ENCODE data around the gene CYP4F3. TPM values are rescaled to one million over a fixed set of nuclear protein-coding genes. Genes with fewer than 3 reads are reported as not detected.
"Not testable (repeated sequence)": the region's sequence is repeated elsewhere in the genome, so short reads cannot be mapped to it uniquely, and the experiment has no call there.

CYP4F3 gene
- total and polyA plus RNA-seq, 5 donors = 0.02 to 0.25 (median 0.15) TPM; not detected in 1

GRCh38 chr19:15644816-15645215 is 4.1 kb downstream of the CYP4F3 start:
- ATAC-seq (no peak), DNase-seq (no peak)
- Histone ChIP-seq H3K4me1 (ENCODE audit: control insufficient read depth, insufficient read depth, low read length) (no peaks in the 10 kb centered on the region), H3K9me3 (ENCODE audit: control insufficient read depth, low read length) (no peaks in the 10 kb centered on the region), H3K27ac (ENCODE audit: low read length) (no peak overlapping the region), H3K4me3 (ENCODE audit: low read length) (no peak overlapping the region), H3K27me3 (ENCODE audit: control insufficient read depth, insufficient read depth) (no peaks in the 10 kb centered on the region)
- WGBS = 62% methylated on average over 3 of the region's 3 CpGs
- intact Hi-C loops (cut with DNase I) = no loop called here

GRCh38 chr19:15649526-15649925 is 8.8 kb downstream of the CYP4F3 start:
- DNase-seq = no peak
- Histone ChIP-seq H3K27me3 (ENCODE audit: control insufficient read depth, insufficient read depth) (no peaks in the 10 kb centered on the region), H3K4me1 (ENCODE audit: control insufficient read depth, insufficient read depth, low read length) (no peaks in the 10 kb centered on the region), H3K27ac (ENCODE audit: low read length) (no peak overlapping the region), H3K4me3 (ENCODE audit: low read length) (no peak overlapping the region), H3K9me3 (ENCODE audit: control insufficient read depth, low read length) (no peaks in the 10 kb centered on the region)
- intact Hi-C loops (cut with DNase I) = no loop called here
- 68% methylated on average over 2 of the region's 2 CpGs for WGBS
- no peak for ATAC-seq

DNA sequence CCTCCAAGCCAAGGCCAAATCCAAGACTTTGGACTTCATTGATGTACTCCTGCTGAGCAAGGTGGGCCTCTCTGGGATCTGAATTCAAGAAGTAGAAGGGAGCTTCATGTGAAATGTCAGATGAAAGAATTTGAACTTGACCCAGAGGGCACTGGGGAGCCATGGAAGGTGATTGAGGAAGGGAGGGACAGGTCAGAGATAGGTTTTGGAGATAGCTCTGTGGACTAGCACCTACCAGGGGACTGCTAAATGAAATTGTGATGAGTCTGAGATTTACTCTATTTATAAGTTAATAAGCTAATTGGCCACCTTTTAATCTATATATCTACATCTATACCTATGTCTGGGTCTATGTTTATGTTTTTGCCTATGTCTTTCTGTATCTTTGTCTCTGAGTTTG is 9.4 kb downstream of the CYP4F3 start:
- H3K9me3 ChIP-seq (ENCODE audit: control insufficient read depth, low read length); DNase-seq; ATAC-seq; H3K4me3 ChIP-seq (ENCODE audit: low read length); H3K4me1 ChIP-seq (ENCODE audit: control insufficient read depth, insufficient read depth, low read length); H3K27ac ChIP-seq (ENCODE audit: low read length); H3K27me3 ChIP-seq (ENCODE audit: control insufficient read depth, insufficient read depth); intact Hi-C loops (cut with DNase I): not testable (repeated sequence)

DNA sequence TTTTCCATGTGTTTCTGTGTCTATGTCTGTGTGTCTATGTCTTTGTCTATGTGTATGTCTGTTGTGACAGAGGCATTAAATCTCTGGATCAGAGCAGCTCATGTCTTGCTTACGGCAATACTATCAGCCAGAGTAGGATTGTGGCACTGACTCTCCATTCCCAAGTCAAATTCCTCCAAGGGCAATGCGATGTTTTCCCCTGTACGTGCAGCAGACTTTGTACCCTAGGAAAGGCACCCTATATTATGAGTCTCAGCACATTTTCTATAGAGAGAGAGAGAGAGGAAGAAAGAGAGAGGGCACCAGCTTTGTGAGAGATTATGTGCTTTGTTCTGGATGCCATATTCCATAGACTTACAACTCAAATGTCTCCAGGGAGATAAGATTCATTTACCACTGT is 11.1 kb downstream of the CYP4F3 start:
- 74% methylated on average over 3 of the region's 3 CpGs for WGBS
- ATAC-seq (no peak), DNase-seq (no peak)
- Histone ChIP-seq H3K27me3 (ENCODE audit: control insufficient read depth, insufficient read depth) (no peaks in the 10 kb centered on the region), H3K4me3 (ENCODE audit: low read length) (no peak overlapping the region), H3K27ac (ENCODE audit: low read length) (no peak overlapping the region), H3K4me1 (ENCODE audit: control insufficient read depth, insufficient read depth, low read length) (no peaks in the 10 kb centered on the region), H3K9me3 (ENCODE audit: control insufficient read depth, low read length) (no peaks in the 10 kb centered on the region)
- intact Hi-C loops (cut with DNase I) = no loop called here

DNA sequence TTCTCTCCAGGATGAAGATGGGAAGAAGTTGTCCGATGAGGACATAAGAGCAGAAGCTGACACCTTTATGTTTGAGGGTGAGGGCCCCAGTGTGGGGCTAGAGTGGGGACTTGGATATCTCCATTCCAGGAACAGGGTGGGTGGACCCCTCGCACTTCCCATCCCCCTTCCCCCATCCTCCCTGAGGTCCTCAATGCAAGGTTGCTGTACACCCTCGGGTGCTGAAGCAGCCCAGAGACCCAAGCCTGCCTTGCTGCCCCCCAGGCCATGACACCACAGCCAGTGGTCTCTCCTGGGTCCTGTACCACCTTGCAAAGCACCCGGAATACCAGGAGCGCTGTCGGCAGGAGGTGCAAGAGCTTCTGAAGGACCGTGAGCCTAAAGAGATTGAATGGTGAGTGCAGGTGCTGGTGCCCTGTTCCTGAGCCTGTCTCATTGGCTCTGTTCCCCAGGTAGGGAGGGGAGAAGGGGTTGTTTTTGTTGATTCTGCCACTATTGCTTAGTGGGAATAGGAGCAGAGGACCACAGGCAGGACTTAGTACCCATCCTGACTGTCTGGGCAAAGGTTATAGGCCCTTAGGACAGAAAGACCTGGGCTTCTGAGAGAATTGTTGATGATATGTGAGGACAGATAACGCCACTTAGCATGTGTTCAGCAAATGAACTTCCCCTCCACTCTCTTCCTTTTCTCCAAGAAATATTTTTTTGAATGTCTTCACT is 12.0 kb downstream of the CYP4F3 start:
- intact Hi-C loops (cut with DNase I) = no loop called here
- no peaks in the 10 kb centered on the region for H3K9me3 ChIP-seq (ENCODE audit: control insufficient read depth, low read length)
- DNase-seq (no peak), ATAC-seq (no peak)
- H3K4me1 ChIP-seq (ENCODE audit: control insufficient read depth, insufficient read depth, low read length) = no peaks in the 10 kb centered on the region
- H3K27me3 ChIP-seq (ENCODE audit: control insufficient read depth, insufficient read depth) = no peaks in the 10 kb centered on the region
- H3K27ac ChIP-seq (ENCODE audit: low read length) = no peak overlapping the region
- H3K4me3 ChIP-seq (ENCODE audit: low read length) = no peak overlapping the region
- 78% methylated on average over 8 of the region's 8 CpGs for WGBS

DNA sequence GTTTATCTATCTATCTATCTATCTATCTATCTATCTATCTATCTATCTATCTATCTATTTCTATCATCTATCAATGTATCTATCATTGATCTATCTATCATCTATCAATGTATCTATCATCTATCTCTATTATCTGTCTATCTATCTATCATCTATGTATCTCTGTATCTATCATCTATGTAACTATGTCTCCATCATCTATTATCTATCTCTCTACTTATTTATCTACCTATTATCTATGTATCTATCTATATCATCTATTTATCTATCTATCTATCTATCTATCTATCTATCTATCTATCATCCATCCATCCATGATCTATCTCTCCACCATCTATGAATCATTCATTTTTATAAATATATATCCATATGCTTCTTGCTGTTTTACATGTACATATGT is 15.8 kb downstream of the CYP4F3 start:
- H3K4me1 ChIP-seq (ENCODE audit: control insufficient read depth, insufficient read depth, low read length) = no peaks in the 10 kb centered on the region
- no peak for ATAC-seq
- intact Hi-C loops (cut with DNase I) = no loop called here
- H3K27ac ChIP-seq (ENCODE audit: low read length) = no peak overlapping the region
- no peaks in the 10 kb centered on the region for H3K9me3 ChIP-seq (ENCODE audit: control insufficient read depth, low read length)
- H3K4me3 ChIP-seq (ENCODE audit: low read length) = no peak overlapping the region
- no peak for DNase-seq
- no peaks in the 10 kb centered on the region for H3K27me3 ChIP-seq (ENCODE audit: control insufficient read depth, insufficient read depth)

GRCh38 chr19:15663247-15663646 is 22.6 kb downstream of the CYP4F3 start:
- Histone ChIP-seq H3K27ac (ENCODE audit: low read length) (no peak overlapping the region), H3K27me3 (ENCODE audit: control insufficient read depth, insufficient read depth) (no peaks in the 10 kb centered on the region), H3K9me3 (ENCODE audit: control insufficient read depth, low read length) (peaks cover 2% of the 10 kb centered on the region), H3K4me1 (ENCODE audit: control insufficient read depth, insufficient read depth, low read length) (no peaks in the 10 kb centered on the region), H3K4me3 (ENCODE audit: low read length) (no peak overlapping the region)
- ATAC-seq = no peak
- DNase-seq = no peak
- WGBS = 76% methylated on average over 4 of the region's 4 CpGs
- intact Hi-C loops (cut with DNase I) = no loop called here

DNA sequence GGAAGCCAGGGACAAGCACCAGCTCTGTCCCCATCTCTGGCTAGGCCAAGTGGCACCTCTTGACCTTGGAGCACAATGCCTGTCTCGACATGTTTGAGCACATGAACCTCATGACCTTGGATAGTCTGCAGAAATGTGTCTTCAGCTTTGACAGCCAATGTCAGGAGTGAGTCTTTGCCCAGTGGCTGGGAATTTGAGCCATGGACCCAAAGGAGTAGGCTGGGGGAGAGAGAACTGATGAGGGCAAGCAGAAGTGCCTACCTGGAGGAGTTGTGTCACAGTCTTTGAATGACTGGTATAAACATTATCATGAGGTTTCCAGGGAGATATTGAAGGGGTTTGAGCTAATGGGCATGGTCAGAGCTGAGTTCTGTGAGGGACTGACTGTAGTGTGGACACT is 25.5 kb downstream of the CYP4F3 start:
- Histone ChIP-seq H3K27ac (ENCODE audit: low read length) (no peak overlapping the region), H3K9me3 (ENCODE audit: control insufficient read depth, low read length) (peaks cover 2% of the 10 kb centered on the region), H3K27me3 (ENCODE audit: control insufficient read depth, insufficient read depth) (no peaks in the 10 kb centered on the region), H3K4me3 (ENCODE audit: low read length) (no peak overlapping the region), H3K4me1 (ENCODE audit: control insufficient read depth, insufficient read depth, low read length) (no peaks in the 10 kb centered on the region)
- DNase-seq (no peak), ATAC-seq (no peak)
- intact Hi-C loops (cut with DNase I) = no loop called here
- 16% methylated on average over 1 of the region's 1 CpG for WGBS

GRCh38 chr19:15666883-15667282 is 26.2 kb downstream of the CYP4F3 start:
- 41% methylated on average over 4 of the region's 4 CpGs for WGBS
- peak in 2 of 3 donors; percentile 51 to 67 for DNase-seq

GRCh38 chr19:15669440-15669839 is 28.7 kb downstream of the CYP4F3 start:
- intact Hi-C loops (cut with DNase I) = no loop called here
- ATAC-seq = no peak
- H3K27ac ChIP-seq (ENCODE audit: low read length) = no peak overlapping the region
- no peaks in the 10 kb centered on the region for H3K27me3 ChIP-seq (ENCODE audit: control insufficient read depth, insufficient read depth)
- no peak for DNase-seq
- H3K4me1 ChIP-seq (ENCODE audit: control insufficient read depth, insufficient read depth, low read length) = peaks cover 4% of the 10 kb centered on the region
- no peak overlapping the region for H3K4me3 ChIP-seq (ENCODE audit: low read length)
- WGBS = 69% methylated on average over 3 of the region's 3 CpGs
- peaks cover 2% of the 10 kb centered on the region for H3K9me3 ChIP-seq (ENCODE audit: control insufficient read depth, low read length)

More at GRCh38 chr19:15666883-15667282, 26.2 kb downstream of the CYP4F3 start:
- Histone ChIP-seq H3K27me3 (ENCODE audit: control insufficient read depth, insufficient read depth) (no peaks in the 10 kb centered on the region), H3K27ac (ENCODE audit: low read length) (no peak overlapping the region), H3K9me3 (ENCODE audit: control insufficient read depth, low read length) (peaks cover 2% of the 10 kb centered on the region), H3K4me3 (ENCODE audit: low read length) (no peak overlapping the region), H3K4me1 (ENCODE audit: control insufficient read depth, insufficient read depth, low read length) (no peaks in the 10 kb centered on the region)
- ATAC-seq = no peak
- intact Hi-C loops (cut with DNase I) = no loop called here

GRCh38 chr19:15669891-15670290 is 29.2 kb downstream of the CYP4F3 start:
- intact Hi-C loops (cut with DNase I) = loop anchor here in 1 of 4 donors (5.0 kb wide), 1 partner anchor 107 kb away; no protein-coding TSS in a partner anchor
- no peak for ATAC-seq
- 68% methylated on average over 4 of the region's 4 CpGs for WGBS

More at GRCh38 chr19:15669891-15670290, 29.2 kb downstream of the CYP4F3 start:
- no peak for DNase-seq
- Histone ChIP-seq H3K27ac (ENCODE audit: low read length) (no peak overlapping the region), H3K27me3 (ENCODE audit: control insufficient read depth, insufficient read depth) (no peaks in the 10 kb centered on the region), H3K9me3 (ENCODE audit: control insufficient read depth, low read length) (no peaks in the 10 kb centered on the region), H3K4me3 (ENCODE audit: low read length) (no peak overlapping the region), H3K4me1 (ENCODE audit: control insufficient read depth, insufficient read depth, low read length) (peaks cover 4% of the 10 kb centered on the region)
